ENCODE measurements around the gene LARGE1. TPM values are rescaled to one million over a fixed set of nuclear protein-coding genes. Genes with fewer than 3 reads are reported as not detected.

The LARGE1 gene
- total RNA-seq, 1 experiment from 2014 or later = 1.5 TPM

DNA sequence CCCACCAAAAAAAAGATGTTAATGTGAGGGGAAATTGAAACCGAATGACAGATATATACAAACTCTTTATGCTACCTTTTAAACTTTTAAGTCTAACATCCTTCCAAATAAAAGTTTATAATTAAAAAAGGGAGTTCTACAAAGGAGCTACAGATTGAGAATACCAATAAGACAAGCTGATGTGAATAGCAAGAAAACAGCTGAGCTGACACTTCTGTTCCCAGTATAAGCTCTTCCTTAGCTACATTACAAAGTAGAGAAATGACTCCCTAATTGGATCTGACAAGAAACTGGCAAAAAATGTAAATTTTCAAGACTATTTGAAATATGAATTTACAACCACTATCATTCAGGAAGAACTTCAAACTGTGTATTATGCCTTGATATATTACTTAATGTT, 567.5 kb downstream of the LARGE1 start:
- CTCF ChIA-PET = no interaction called here
- no peaks in the 10 kb centered on the region for H3K4me1 ChIP-seq (ENCODE audit: control insufficient read depth in 1 of 2, insufficient read depth in 2 of 2, low read length in 2 of 2)
- no peaks in the 10 kb centered on the region for H3K27me3 ChIP-seq (ENCODE audit: insufficient read depth, low read length)
- H3K36me3 ChIP-seq (ENCODE audit: control insufficient read depth in 1 of 2, insufficient read depth in 2 of 2, low read length in 2 of 2) = no peaks in the 10 kb centered on the region
- H2AFZ ChIP-seq (ENCODE audit: low read depth, low read length, poor library complexity, severe bottlenecking) = no peak overlapping the region
- H3K9me3 ChIP-seq (ENCODE audit: control insufficient read depth in 1 of 2, insufficient read depth in 1 of 2, low read depth in 1 of 2, low read length in 2 of 2) = peaks cover 0 to 25% of the 10 kb centered on the region in 2 experiments; a peak in 3 of 4 replicates
- H4K20me1 ChIP-seq (ENCODE audit: insufficient read depth) = no peaks in the 10 kb centered on the region
- H3K9ac ChIP-seq (ENCODE audit: low read length) = no peak overlapping the region
- RAD21 ChIA-PET (ENCODE audit: low non-redundant PET in 1 of 2, low total read pairs in 2 of 2, uncharacterized antibody in 2 of 2, unreplicated experiment in 2 of 2) = no interaction called here
- no peak overlapping the region for H3K4me2 ChIP-seq (ENCODE audit: low read length)
- POLR2A ChIA-PET = no interaction called here
- intact Hi-C loops (cut with micrococcal nuclease) = no loop called here
- BruUV-seq (replicated peaks) = no TSS peak
- no peak overlapping the region for H3K4me3 ChIP-seq (replicated peaks in 1 of 2; ENCODE audit: low read depth in 1 of 2, low read length in 2 of 2)
- H3K27ac ChIP-seq (ENCODE audit: low read depth, low read length) = no peak overlapping the region
- ATAC-seq (no peak), DNase-seq (ENCODE audit: low read depth, low spot score) (no peak)
- TF ChIP-seq SP1 (IDR thresholded peaks at IDR 0.05; ENCODE audit: low read depth) (no peak), CTCF (IDR thresholded peaks at IDR 0.05 in 2 of 3, conservative IDR thresholded peaks at IDR 0.05 in 1 of 3; ENCODE audit: borderline replicate concordance in 1 of 3, insufficient read depth in 1 of 3, low read depth in 2 of 3, low read length in 2 of 3) (no peak), CBX3 (IDR thresholded peaks at IDR 0.05; ENCODE audit: low read depth) (no peak), EZH2 (IDR thresholded peaks at IDR 0.05) (no peak), EGR1 (IDR thresholded peaks at IDR 0.05; ENCODE audit: low read depth) (no peak), SIN3A (IDR thresholded peaks at IDR 0.05; ENCODE audit: low read depth) (no peak), TCF7L2 (IDR thresholded peaks at IDR 0.05; ENCODE audit: borderline replicate concordance, extremely low read depth, insufficient read depth, insufficient read length) (no peak), POLR2AphosphoS5 (IDR thresholded peaks at IDR 0.05; ENCODE audit: low read depth, low read length) (no peak), RAD21 (IDR thresholded peaks at IDR 0.05; ENCODE audit: low read depth) (no peak), EZH2phosphoT487 (IDR thresholded peaks at IDR 0.05; ENCODE audit: borderline replicate concordance) (no peak)
- TF ChIP-seq, protein P1, sequence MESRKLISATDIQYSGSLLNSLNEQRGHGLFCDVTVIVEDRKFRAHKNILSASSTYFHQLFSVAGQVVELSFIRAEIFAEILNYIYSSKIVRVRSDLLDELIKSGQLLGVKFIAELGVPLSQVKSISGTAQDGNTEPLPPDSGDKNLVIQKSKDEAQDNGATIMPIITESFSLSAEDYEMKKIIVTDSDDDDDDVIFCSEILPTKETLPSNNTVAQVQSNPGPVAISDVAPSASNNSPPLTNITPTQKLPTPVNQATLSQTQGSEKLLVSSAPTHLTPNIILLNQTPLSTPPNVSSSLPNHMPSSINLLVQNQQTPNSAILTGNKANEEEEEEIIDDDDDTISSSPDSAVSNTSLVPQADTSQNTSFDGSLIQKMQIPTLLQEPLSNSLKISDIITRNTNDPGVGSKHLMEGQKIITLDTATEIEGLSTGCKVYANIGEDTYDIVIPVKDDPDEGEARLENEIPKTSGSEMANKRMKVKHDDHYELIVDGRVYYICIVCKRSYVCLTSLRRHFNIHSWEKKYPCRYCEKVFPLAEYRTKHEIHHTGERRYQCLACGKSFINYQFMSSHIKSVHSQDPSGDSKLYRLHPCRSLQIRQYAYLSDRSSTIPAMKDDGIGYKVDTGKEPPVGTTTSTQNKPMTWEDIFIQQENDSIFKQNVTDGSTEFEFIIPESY (IDR thresholded peaks at IDR 0.05; ENCODE audit: extremely low read depth, insufficient replicate concordance, low read length) = no peak
- H3K79me2 ChIP-seq (ENCODE audit: insufficient read depth, low read length) = no peaks in the 10 kb centered on the region
- H3K9me2 ChIP-seq (ENCODE audit: insufficient read depth) = no peaks in the 10 kb centered on the region
